ENCODE results near the gene SCN2A.

SCN2A gene

DNA sequence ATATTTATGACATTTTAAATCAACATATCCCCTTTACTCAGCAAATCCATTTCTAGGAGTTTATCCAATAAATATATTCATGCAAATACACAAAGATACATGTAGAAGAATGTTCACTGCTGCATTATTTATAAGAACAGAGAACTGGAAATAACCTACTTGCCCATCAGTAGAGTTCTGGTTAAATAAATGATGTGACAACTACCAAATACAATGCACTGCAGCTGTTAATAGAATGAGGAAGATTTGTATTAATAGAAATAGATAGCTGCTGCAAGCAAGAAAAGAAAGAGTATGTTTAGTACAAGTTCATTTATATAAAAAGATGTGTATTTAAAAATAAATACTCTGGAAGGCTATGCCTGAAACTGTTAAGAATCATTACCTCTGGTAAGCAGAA is 181.0 kb downstream of the SCN2A start:
- no peak for DNase-seq (ENCODE audit: low spot score)

DNA sequence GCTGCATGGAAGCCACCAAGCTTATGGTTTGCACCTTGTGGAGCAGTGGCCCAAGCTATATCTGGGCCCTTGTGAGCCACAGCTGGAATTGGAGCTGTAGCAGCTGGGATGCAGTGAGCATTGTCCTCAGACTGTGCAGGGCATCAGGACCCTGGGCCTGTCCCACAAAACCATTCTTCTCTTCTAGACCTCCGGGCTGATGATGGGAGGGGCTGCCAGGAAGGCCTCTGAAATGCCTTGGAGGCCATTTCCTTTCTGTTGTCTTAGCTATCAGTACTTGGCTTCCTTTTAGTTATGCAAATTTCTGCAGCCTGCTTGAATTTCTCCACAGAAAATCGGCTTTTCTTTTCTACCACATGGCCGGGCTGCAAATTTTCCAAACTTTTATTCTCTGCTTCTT is 183.9 kb downstream of the SCN2A start:
- no peak for DNase-seq (ENCODE audit: low spot score)

DNA sequence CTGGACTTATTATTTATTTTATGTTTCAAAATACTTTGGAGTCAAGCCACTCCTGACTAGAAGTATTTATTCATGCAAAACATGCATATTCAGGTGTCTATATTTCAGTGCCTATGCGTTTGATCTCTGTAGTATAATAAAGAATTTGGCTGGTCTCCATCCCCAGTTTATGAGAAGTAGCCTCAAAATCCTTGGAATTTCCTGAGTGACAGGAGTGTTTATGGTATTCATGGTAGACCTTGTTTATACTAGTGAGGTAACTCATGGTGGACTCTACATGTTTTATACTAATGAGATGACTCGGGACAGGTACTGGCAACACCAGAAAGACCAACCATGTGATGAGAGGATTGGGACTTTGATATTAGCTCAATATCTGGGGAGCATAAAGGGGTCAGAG is 186.3 kb downstream of the SCN2A start:
- DNase-seq (ENCODE audit: low spot score): no peak

DNA sequence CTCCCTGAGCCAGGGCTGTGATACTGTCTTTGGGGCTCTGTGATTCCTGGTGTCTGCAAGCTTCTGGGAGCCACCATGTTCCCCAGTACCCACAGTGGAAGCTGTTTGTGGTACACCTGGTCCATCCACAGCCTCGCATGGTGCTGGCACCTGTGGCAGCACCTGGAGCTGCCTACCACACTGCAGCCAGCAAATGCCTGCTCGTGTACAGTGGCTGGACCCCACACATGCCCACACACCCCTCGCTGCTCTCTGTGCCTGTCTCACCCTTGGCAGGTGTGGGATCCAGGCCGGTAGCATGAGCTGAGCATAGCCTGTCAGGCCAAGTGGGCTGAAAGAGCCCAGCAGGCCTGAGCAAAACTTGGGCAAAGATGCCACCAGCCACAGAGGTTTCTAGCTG is 188.5 kb downstream of the SCN2A start:
- no peak for DNase-seq (ENCODE audit: low spot score)

DNA sequence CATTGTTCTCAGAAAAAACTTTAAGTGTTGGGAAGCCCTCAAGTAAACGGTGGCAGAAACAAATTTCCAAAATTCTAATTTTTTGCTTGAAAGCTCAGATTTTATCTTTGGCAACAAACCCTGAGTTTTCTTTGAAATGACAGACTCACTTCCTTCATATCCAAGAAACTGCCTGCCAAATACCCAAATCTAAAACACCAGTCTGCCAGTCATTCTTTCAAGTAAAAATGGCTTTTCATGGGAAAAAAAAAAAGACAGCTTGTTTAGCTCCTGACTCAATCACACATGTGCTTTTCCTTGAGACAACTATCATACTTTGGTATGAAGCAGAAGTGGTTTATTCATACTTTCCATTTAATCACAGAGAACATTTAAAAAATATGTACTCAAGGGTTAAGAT is 189.7 kb downstream of the SCN2A start:
- no peak for DNase-seq (ENCODE audit: low spot score)

DNA sequence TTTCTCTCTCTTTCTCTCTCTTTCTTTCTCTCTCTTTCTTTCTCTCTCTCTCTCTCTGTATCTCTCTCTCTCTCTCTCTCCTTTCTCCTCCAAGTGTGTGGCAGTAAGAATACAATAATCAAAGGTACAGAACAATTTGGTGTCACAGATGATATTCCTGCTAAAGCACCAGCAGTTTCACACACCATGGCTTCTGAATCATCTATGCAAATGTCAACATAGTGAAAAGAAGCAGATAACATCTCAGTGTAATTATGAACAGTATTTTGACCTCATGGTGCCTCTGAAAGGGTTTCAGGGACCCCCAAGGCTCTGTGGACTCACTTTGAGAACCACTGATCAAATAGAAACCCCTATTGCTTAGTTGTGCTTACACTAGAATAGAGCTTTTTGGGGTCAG is 191.8 kb downstream of the SCN2A start:
- no peak for DNase-seq (ENCODE audit: low spot score)

DNA sequence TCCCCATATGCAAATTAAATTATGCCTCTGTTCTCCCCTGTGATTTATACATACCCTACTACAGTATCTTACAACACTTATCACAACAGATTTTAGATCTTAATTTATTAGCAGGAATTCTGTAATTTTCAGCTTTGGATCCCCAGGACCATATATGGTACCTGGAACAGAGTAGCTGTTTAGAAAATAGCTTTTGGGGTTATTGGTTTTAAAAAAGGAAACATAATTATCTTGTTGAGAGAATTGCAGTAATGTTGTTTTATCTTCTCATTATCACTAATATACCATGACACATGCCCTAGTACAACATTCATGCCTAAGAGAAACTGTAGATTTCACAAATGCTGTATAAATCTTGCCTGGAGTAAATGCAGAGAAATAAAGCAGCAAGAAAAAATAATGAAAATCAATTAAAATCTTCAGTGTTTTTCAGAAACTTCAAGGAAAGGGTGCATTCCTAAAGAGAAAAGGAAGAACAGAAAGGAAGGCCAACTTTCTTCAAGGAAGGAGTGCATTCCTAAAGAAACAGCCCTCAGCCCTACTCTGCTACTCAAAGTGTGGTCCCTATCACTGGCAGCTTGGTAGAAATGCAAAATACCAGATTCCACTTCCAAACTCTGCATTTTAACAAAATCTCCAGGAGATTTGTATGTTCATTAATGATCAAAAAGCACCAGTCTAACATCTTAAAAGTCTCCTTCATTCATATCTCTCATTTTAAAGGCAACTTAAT is 193.2 kb downstream of the SCN2A start:
- DNase-seq (ENCODE audit: low spot score): no peak

DNA sequence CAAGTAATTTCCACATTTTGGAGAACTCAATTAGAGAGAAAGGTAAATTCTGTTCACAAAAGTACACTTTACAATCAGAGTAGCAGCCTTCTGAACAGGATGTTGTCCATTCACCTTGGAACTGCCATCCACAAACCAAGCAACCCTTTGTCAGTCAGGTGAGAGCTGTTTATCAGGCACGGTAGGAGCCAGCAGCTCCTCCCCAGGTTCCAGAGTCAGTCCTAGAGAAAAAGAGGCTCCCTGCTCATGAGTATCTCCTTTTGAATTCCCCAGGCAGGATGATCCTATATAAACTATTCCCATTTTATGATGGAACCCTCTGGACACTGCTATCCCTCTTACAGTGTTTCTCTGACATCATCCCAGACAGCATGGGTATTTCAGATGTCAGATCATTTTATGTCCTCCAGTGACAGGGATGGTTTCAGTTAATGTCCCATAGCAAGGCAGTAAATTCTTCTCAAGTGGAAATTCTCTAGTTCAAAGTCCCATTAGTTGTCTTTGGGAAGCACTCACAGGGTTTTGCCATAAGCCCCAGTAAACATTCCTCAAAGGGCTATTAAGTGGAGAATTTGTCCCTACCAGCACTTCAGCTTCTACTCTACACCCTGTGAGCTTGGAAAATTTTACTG is 195.8 kb downstream of the SCN2A start:
- no peak for DNase-seq (ENCODE audit: low spot score)

DNA sequence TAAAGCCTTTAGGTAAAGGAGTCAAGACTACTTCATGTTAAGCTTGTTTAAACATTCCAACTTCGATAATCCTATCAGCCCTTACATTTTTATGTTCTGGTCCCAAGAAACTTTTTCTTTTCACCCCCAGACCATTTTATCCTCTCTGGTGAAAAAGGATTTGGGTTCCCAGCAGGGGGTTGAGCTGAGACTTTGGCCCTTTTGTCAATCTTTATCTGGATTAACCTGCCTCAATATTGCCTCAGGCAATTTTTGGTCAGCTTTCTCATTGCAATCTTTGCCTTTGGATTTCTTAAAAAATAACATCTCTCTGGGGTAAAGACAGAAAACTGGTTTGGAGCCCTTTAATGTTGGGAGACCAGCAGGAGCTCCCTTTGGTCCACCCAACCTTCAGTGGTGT is 196.4 kb downstream of the SCN2A start:
- no peak for DNase-seq (ENCODE audit: low spot score)

DNA sequence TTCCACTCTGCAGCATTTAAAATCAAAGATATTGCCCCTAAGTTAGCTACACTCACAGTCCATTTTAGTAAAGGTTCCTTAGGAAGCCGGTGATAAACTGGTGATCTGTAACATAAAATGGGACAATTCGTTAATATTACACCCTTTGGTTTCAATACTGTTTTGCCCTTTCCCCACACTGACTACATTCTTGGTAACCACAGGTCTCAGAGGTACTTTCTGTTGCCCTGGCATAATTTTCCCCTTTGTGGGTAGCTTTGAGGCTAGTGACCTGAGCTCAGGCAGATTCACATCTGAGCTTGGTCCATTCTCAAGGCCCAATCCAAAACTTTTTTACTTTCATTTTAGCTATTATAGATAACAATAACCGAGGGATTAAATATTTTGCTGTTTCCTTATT is 197.3 kb downstream of the SCN2A start:
- no peak for DNase-seq (ENCODE audit: low spot score)

DNA sequence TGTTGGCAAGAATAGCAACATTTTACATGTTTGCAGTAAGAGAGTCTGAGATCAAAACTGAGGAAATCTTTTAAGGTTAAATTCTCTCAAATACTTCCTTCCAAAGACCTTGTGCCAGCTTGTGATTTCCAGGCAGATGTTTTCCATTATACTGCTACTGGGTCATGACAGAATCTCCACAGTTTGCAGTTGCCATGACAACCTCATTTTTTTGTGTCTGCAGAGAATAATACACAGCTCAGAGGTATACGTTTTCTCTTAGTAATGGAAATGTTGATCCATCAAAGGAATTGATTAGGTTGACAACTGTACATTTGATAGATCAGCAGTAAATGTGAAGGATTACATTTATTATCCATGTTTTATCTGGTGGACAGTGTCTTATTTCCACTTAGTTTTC is 201.2 kb downstream of the SCN2A start:
- DNase-seq (ENCODE audit: low spot score): no peak

Measured in CD4-positive, alpha-beta T cell treated with Interleukin-2 at 100 ng/mL for 4 hours (primary cell).